Measurements from ENCODE around the gene KIF11. TPM values are rescaled to one million over a fixed set of nuclear protein-coding genes. Genes with fewer than 3 reads are reported as not detected.
"Not testable (repeated sequence)": the region's sequence is repeated elsewhere in the genome, so short reads cannot be mapped to it uniquely, and the experiment has no call there.

KIF11 gene
- total RNA-seq, 1 donor from 2014 or later: 2.5 TPM

GRCh38 chr10:92629945-92630344, 37.0 kb downstream of the KIF11 start:
- intact Hi-C loops (cut with micrococcal nuclease): no loop called here
- Mint-ChIP-seq H3K4me3 (no peak overlapping the region), H3K27me3 (no peaks in the 10 kb centered on the region), H3K27ac (no peak overlapping the region), H3K4me1 (no peaks in the 10 kb centered on the region), H3K36me3 (ENCODE audit: low read depth) (no peaks in the 10 kb centered on the region), H3K9me3 (no peaks in the 10 kb centered on the region)
- CTCF ChIA-PET: interaction anchor here (1.2 kb wide), 1 partner anchor 213 kb away, joined by 4 read pairs; no protein-coding TSS in a partner anchor
- DNase-seq (no peak), ATAC-seq (ENCODE audit: low read depth) (no peak)
- POLR2A ChIA-PET: no interaction called here
- TF ChIP-seq, protein P1, sequence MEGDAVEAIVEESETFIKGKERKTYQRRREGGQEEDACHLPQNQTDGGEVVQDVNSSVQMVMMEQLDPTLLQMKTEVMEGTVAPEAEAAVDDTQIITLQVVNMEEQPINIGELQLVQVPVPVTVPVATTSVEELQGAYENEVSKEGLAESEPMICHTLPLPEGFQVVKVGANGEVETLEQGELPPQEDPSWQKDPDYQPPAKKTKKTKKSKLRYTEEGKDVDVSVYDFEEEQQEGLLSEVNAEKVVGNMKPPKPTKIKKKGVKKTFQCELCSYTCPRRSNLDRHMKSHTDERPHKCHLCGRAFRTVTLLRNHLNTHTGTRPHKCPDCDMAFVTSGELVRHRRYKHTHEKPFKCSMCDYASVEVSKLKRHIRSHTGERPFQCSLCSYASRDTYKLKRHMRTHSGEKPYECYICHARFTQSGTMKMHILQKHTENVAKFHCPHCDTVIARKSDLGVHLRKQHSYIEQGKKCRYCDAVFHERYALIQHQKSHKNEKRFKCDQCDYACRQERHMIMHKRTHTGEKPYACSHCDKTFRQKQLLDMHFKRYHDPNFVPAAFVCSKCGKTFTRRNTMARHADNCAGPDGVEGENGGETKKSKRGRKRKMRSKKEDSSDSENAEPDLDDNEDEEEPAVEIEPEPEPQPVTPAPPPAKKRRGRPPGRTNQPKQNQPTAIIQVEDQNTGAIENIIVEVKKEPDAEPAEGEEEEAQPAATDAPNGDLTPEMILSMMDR (IDR thresholded peaks at IDR 0.05): no peak

- ChIA-PET POLR2A (no interaction called here), CTCF (no interaction called here)
- Mint-ChIP-seq H3K27ac (no peak overlapping the region), H3K4me1 (peaks cover 5% of the 10 kb centered on the region), H3K27me3 (no peaks in the 10 kb centered on the region), H3K9me3 (no peaks in the 10 kb centered on the region), H3K4me3 (no peak overlapping the region), H3K36me3 (ENCODE audit: low read depth) (no peaks in the 10 kb centered on the region)
- DNase-seq (no peak), ATAC-seq (ENCODE audit: low read depth) (no peak)
- TF ChIP-seq, protein P1 (IDR thresholded peaks at IDR 0.05): no peak
- intact Hi-C loops (cut with micrococcal nuclease): no loop called here
Observed at GRCh38 chr10:92638037-92638436, 45.1 kb downstream of the KIF11 start.

- ATAC-seq (ENCODE audit: low read depth): no peak
- H3K4me1 Mint-ChIP-seq: peaks cover 9% of the 10 kb centered on the region
- ChIA-PET POLR2A (no interaction called here), CTCF (no interaction called here)
- intact Hi-C loops (cut with micrococcal nuclease): no loop called here
- H3K27me3 Mint-ChIP-seq: no peaks in the 10 kb centered on the region
- no peak overlapping the region for H3K4me3 Mint-ChIP-seq
- TF ChIP-seq, protein P1 (IDR thresholded peaks at IDR 0.05): no peak
- DNase-seq: no peak
- H3K36me3 Mint-ChIP-seq (ENCODE audit: low read depth): no peaks in the 10 kb centered on the region
- H3K9me3 Mint-ChIP-seq: no peaks in the 10 kb centered on the region
- no peak overlapping the region for H3K27ac Mint-ChIP-seq
Observed at GRCh38 chr10:92640107-92640506, 47.2 kb downstream of the KIF11 start.

DNA sequence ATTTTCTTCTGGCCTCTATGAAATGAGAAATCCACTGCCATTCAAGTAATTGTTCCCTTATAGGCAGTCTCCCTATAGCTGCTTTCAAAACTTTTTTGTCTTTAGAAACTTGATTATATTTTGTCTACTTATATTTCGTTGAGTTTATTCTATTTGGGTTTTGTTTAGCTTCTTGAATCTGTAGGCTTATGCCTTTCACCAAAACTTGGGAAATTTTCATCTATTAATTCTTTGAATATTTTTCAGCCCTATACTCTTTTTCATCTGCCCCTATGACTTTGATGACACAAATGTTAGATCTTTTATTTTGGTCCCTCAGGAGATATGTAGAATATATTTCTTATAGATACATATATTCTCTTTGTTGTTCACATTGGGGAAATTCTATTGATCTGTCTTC, 48.6 kb downstream of the KIF11 start:
- TF ChIP-seq, protein P1 (IDR thresholded peaks at IDR 0.05): no peak
- H3K27ac Mint-ChIP-seq: no peak overlapping the region
- intact Hi-C loops (cut with micrococcal nuclease): no loop called here
- no peaks in the 10 kb centered on the region for H3K27me3 Mint-ChIP-seq
- H3K9me3 Mint-ChIP-seq: no peaks in the 10 kb centered on the region
- POLR2A ChIA-PET: no interaction called here
- CTCF ChIA-PET: interaction anchor here (1.1 kb wide), 1 partner anchor 202 kb away, joined by 4 read pairs; no protein-coding TSS in a partner anchor
- DNase-seq (no peak), ATAC-seq (ENCODE audit: low read depth) (no peak)
- peaks cover 9% of the 10 kb centered on the region for H3K4me1 Mint-ChIP-seq
- H3K4me3 Mint-ChIP-seq: no peak overlapping the region
- no peaks in the 10 kb centered on the region for H3K36me3 Mint-ChIP-seq (ENCODE audit: low read depth)

GRCh38 chr10:92644921-92645320, 52.0 kb downstream of the KIF11 start:
- intact Hi-C loops (cut with micrococcal nuclease): loop anchor here (2.0 kb wide), 2 partner anchors 54 to 128 kb away; no protein-coding TSS in a partner anchor
- no peaks in the 10 kb centered on the region for H3K36me3 Mint-ChIP-seq (ENCODE audit: low read depth)
- ATAC-seq (ENCODE audit: low read depth) (no peak), DNase-seq (no peak)
- peaks cover 5% of the 10 kb centered on the region for H3K4me1 Mint-ChIP-seq
- no peaks in the 10 kb centered on the region for H3K27me3 Mint-ChIP-seq
- CTCF ChIA-PET: interaction anchor here (0.6 to 0.9 kb wide), 2 partner anchors 46 to 54 kb away, joined by 3 read pairs; no protein-coding TSS in a partner anchor
- H3K27ac Mint-ChIP-seq: no peak overlapping the region
- TF ChIP-seq, protein P1 (IDR thresholded peaks at IDR 0.05): no peak
- no peaks in the 10 kb centered on the region for H3K9me3 Mint-ChIP-seq
- H3K4me3 Mint-ChIP-seq: no peak overlapping the region
- POLR2A ChIA-PET: no interaction called here

DNA sequence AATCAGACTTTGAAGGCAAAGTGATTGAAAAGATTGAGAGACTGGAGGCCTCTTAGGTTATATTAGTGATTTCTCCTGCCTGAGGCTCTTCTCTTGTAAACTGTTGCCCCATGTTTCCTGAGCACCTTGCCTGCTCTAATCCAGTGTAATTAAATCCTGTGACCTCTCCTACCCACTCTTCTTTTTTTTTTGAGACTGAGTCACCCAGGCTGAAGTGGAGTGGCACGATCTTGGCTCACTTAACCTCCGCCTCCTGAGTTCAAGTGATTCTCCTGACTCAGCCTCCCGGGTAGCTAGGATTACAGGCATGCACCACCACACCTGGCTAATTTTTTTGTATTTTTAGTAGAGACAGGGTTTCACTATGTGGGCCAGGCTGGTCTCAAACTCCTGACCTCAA, 57.9 kb downstream of the KIF11 start:
- H3K4me1 Mint-ChIP-seq; H3K36me3 Mint-ChIP-seq (ENCODE audit: low read depth); CTCF ChIA-PET; intact Hi-C loops (cut with micrococcal nuclease); H3K27me3 Mint-ChIP-seq; H3K4me3 Mint-ChIP-seq; ATAC-seq (ENCODE audit: low read depth); DNase-seq; H3K9me3 Mint-ChIP-seq; H3K27ac Mint-ChIP-seq; POLR2A ChIA-PET: not testable (repeated sequence)
